CD4-positive, alpha-beta T cell (primary cell): Measurements from ENCODE around the gene C11orf58. TPM values are rescaled to one million over a fixed set of nuclear protein-coding genes. Genes with fewer than 3 reads are reported as not detected.
A peak's percentile ranks its signal among the peaks of the same experiment; 100 is the strongest.

Experiments
- ATAC-seq: fragments of 200-7000 bp; cut with Tn5 transposase; one replicate; pipeline ENCODE4 v1.10.0; 2022; ENCODE audit warnings: mild to moderate bottlenecking; ENCODE audit not compliant: poor library complexity
- CTCF ChIA-PET: fragments of 350-600 bp; sonication (Branson Sonifier 250); formaldehyde crosslinking; loops from one replicate; lab custom pipeline; 2021; ENCODE audit warnings: antibody characterized with exemption, inconsistent platforms; lab: Charles Lee
- POLR2A ChIA-PET: fragments of 350-600 bp; sonication (Branson Sonifier 250); formaldehyde crosslinking; loops from one replicate; lab custom pipeline; 2021; ENCODE audit warnings: antibody characterized with exemption, inconsistent platforms; lab: Charles Lee
- DNase-seq, 14 experiments: peaks; one replicate each; pipeline ENCODE4 v3.0.0-alpha.2; 2013 to 2020; ENCODE audit warnings: mixed read lengths in 2 of 14
- H3K27ac ChIP-seq, 2 donors: one replicate each; pipeline versions ENCODE4 v1.5.1 to v1.7.0; 2013; ENCODE audit warnings: low read length in 2 of 2, low read depth in 1 of 2, mild to moderate bottlenecking in 1 of 2
- H3K27me3 ChIP-seq, 2 experiments: 1 replicate in 1 of 2; 2 replicates in 1 of 2; pipeline versions ENCODE4 v1.6.1 to v1.7.0; 2013; ENCODE audit warnings: low read length in 2 of 2, control low read depth in 1 of 2, mild to moderate bottlenecking in 1 of 2, moderate library complexity in 1 of 2; ENCODE audit not compliant: insufficient read depth in 2 of 2, control insufficient read depth in 1 of 2
- H3K36me3 ChIP-seq: one replicate; pipeline ENCODE4 v1.6.1; 2013; ENCODE audit warnings: low read length, control low read depth; ENCODE audit not compliant: insufficient read depth
- H3K4me1 ChIP-seq: one replicate; pipeline ENCODE4 v1.6.1; 2013; ENCODE audit warnings: low read length, control low read depth; ENCODE audit not compliant: insufficient read depth
- H3K4me3 ChIP-seq: one replicate; pipeline ENCODE4 v1.5.1; 2013; ENCODE audit warnings: mild to moderate bottlenecking, low read length, moderate library complexity
- H3K9me3 ChIP-seq, 2 experiments: 1 replicate in 1 of 2; 2 replicates in 1 of 2; pipeline versions ENCODE4 v1.6.1 to v1.7.0; 2013; ENCODE audit warnings: low read length in 2 of 2, mild to moderate bottlenecking in 2 of 2, control low read depth in 1 of 2, moderate library complexity in 1 of 2; ENCODE audit not compliant: control insufficient read depth in 1 of 2, insufficient read depth in 1 of 2
- H3K27ac Mint-ChIP-seq: one replicate; pipeline ENCODE4 v1.8.0; 2020; ENCODE audit warnings: mixed read lengths
- H3K27me3 Mint-ChIP-seq: one replicate; pipeline ENCODE4 v1.8.0; 2021; ENCODE audit warnings: mixed read lengths
- H3K36me3 Mint-ChIP-seq: one replicate; pipeline ENCODE4 v1.8.0; 2021; ENCODE audit warnings: low read depth, mixed read lengths
- H3K4me1 Mint-ChIP-seq: one replicate; pipeline ENCODE4 v1.8.0; 2021; ENCODE audit warnings: low read depth, mixed read lengths
- H3K4me3 Mint-ChIP-seq: one replicate; pipeline ENCODE4 v1.8.0; 2020; ENCODE audit warnings: mild to moderate bottlenecking, mixed read lengths
- H3K9me3 Mint-ChIP-seq: one replicate; pipeline ENCODE4 v1.8.0; 2020; ENCODE audit warnings: mixed read lengths
- CTCF ChIP-seq: fragments of 200-600 bp; IDR thresholded peaks from one replicate; pipeline ENCODE4 v1.8.0; 2022; ENCODE audit warnings: antibody characterized with exemption, mild to moderate bottlenecking
- intact Hi-C, 2 experiments: fragments of 100-400 bp; cut with DNase I in 1 of 2; cut with micrococcal nuclease in 1 of 2; formaldehyde crosslinking; loops; one replicate each; pipeline versions ENCODE4 v1.15.1 to v1.9.0; 2023 to 2025; cut with DNase I, micrococcal nuclease
- total RNA-seq, 174 experiments: library from RNA in 2 of 174; stranded (reverse) in 2 of 174; gene quantifications; one replicate each; pipeline ENCODE4 v1.2.3 and lab custom pipeline; 2021 to 2026

Gene C11orf58
- total RNA-seq, 2 experiments from 2014 or later: 145 to 150 TPM

DNA sequence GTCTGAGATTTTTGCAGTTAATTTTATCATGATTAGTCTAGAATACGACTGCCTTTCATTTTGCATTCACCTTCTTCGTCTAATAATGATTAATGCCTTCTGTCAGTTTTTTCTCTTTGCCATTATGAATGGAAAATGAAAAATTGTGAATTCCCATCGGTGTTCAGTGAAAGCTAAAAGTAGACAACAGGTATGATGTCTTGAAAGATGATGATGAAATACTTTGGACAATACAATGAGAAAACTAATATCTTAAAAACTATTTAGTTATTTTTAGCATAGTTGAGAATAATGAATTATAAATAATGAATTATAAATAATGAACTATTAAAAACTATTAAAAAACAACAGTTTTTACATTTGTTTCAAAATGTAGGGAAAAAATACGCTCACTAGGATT is 5.0 kb downstream of the C11orf58 start:
- peak overlapping the region; percentile 34 for H3K4me3 Mint-ChIP-seq
- peaks cover 67% of the 10 kb centered on the region for H3K4me1 Mint-ChIP-seq
- peaks cover 58% of the 10 kb centered on the region for H3K36me3 ChIP-seq
- H3K27me3 ChIP-seq: no peaks in the 10 kb centered on the region
- H3K36me3 Mint-ChIP-seq: peaks cover 64% of the 10 kb centered on the region
- no peak for ATAC-seq
- intact Hi-C loops: no loop called here
- no peaks in the 10 kb centered on the region for H3K9me3 ChIP-seq
- ChIA-PET POLR2A (no interaction called here), CTCF (no interaction called here)
- no peak for TF ChIP-seq CTCF
- peaks cover 33% of the 10 kb centered on the region for H3K4me1 ChIP-seq
- H3K27ac Mint-ChIP-seq: peak overlapping the region; percentile 39
- no peaks in the 10 kb centered on the region for H3K27me3 Mint-ChIP-seq
- no peaks in the 10 kb centered on the region for H3K9me3 Mint-ChIP-seq
- no peak overlapping the region for H3K27ac ChIP-seq
- DNase-seq: no peak
- no peak overlapping the region for H3K4me3 ChIP-seq

- Histone ChIP-seq H3K27ac (no peak overlapping the region), H3K9me3 (no peaks in the 10 kb centered on the region), H3K27me3 (no peaks in the 10 kb centered on the region), H3K4me3 (no peak overlapping the region), H3K4me1 (peaks cover 33% of the 10 kb centered on the region), H3K36me3 (peaks cover 65% of the 10 kb centered on the region)
- Mint-ChIP-seq H3K27ac (peak overlapping the region; percentile 13), H3K4me3 (no peak overlapping the region), H3K27me3 (no peaks in the 10 kb centered on the region), H3K9me3 (no peaks in the 10 kb centered on the region), H3K36me3 (peaks cover 72% of the 10 kb centered on the region), H3K4me1 (peaks cover 67% of the 10 kb centered on the region)
- intact Hi-C loops: no loop called here
- CTCF ChIA-PET: no interaction called here
- no peak for TF ChIP-seq CTCF
- ATAC-seq (no peak), DNase-seq (no peak)
- POLR2A ChIA-PET: no interaction called here
These were observed 5.8 kb downstream of the C11orf58 start for GRCh38 chr11:16744128-16744725.

GRCh38 chr11:16745950-16746605 is 7.6 kb downstream of the C11orf58 start:
- CTCF ChIA-PET: no interaction called here
- H3K4me3 Mint-ChIP-seq: no peak overlapping the region
- peaks cover 89% of the 10 kb centered on the region for H3K36me3 Mint-ChIP-seq
- POLR2A ChIA-PET: interaction anchor here (1.0 kb wide), 1 partner anchor 8 kb away, joined by 3 read pairs; the partner anchor contains the start of gene C11orf58
- H3K4me1 Mint-ChIP-seq: peaks cover 71% of the 10 kb centered on the region
- no peak for ATAC-seq
- no peak for DNase-seq
- peaks cover 15% of the 10 kb centered on the region for H3K4me1 ChIP-seq
- peaks cover 84% of the 10 kb centered on the region for H3K36me3 ChIP-seq
- H3K4me3 ChIP-seq: no peak overlapping the region
- H3K27ac ChIP-seq: no peak overlapping the region
- intact Hi-C loops: no loop called here
- peak overlapping the region; percentile 13 for H3K27ac Mint-ChIP-seq
- no peaks in the 10 kb centered on the region for H3K9me3 Mint-ChIP-seq
- no peak for TF ChIP-seq CTCF
- H3K27me3 ChIP-seq: no peaks in the 10 kb centered on the region
- no peaks in the 10 kb centered on the region for H3K27me3 Mint-ChIP-seq
- H3K9me3 ChIP-seq: no peaks in the 10 kb centered on the region
